NT2/D1 (cell line): Measurements from ENCODE around the gene EMID1.

Experiments
- DNase-seq: peaks from one replicate; pipeline ENCODE4 v3.0.0-alpha.2; 2011; ENCODE audit warnings: low read depth, low spot score
- H3K27me3 ChIP-seq: 2 replicates; pipeline ENCODE4 v1.6.0; 2011; ENCODE audit warnings: mild to moderate bottlenecking; ENCODE audit not compliant: insufficient read length, insufficient read depth
- H3K36me3 ChIP-seq: 2 replicates; pipeline ENCODE4 v1.6.1; 2011; ENCODE audit warnings: mild to moderate bottlenecking, low read length, mixed read lengths; ENCODE audit not compliant: insufficient read depth, insufficient read length
- H3K4me1 ChIP-seq: 2 replicates; pipeline ENCODE4 v1.5.1; 2011; ENCODE audit not compliant: insufficient read depth, insufficient read length
- H3K4me3 ChIP-seq: 2 replicates; pipeline ENCODE4 v1.5.1; 2011; ENCODE audit warnings: low read depth; ENCODE audit not compliant: insufficient read length
- H3K9ac ChIP-seq: 2 replicates; pipeline ENCODE4 v1.6.0; 2011; ENCODE audit warnings: low read depth; ENCODE audit not compliant: insufficient read length
- H3K9me3 ChIP-seq: 2 replicates; pipeline ENCODE4 v1.5.1; 2011; ENCODE audit warnings: mild to moderate bottlenecking, low read length; ENCODE audit not compliant: insufficient read depth
- SUZ12 ChIP-seq: IDR thresholded peaks from 2 replicates; pipeline ENCODE4 v1.6.1; 2011; ENCODE audit not compliant: insufficient read length, insufficient read depth; ENCODE audit errors: extremely low read depth
- YY1 ChIP-seq: IDR thresholded peaks from 2 replicates; pipeline ENCODE4 v1.6.1; 2011; ENCODE audit not compliant: insufficient read length, insufficient read depth
- ZNF274 ChIP-seq: IDR thresholded peaks from 2 replicates; pipeline ENCODE4 v1.6.1; 2011; ENCODE audit warnings: mild to moderate bottlenecking, low read depth, low read length

Gene EMID1

GRCh38 chr22:29291215-29291614, 85.5 kb downstream of the EMID1 start:
- no peak for TF ChIP-seq SUZ12
- TF ChIP-seq ZNF274 = no peak
- no peak for TF ChIP-seq YY1
- Histone ChIP-seq H3K9me3 (no peaks in the 10 kb centered on the region), H3K36me3 (peaks cover 94% of the 10 kb centered on the region), H3K4me3 (no peak overlapping the region), H3K4me1 (no peaks in the 10 kb centered on the region), H3K9ac (no peak overlapping the region), H3K27me3 (no peaks in the 10 kb centered on the region)
- no peak for DNase-seq

- Histone ChIP-seq H3K27me3 (no peaks in the 10 kb centered on the region), H3K36me3 (peaks cover 96% of the 10 kb centered on the region), H3K9me3 (no peaks in the 10 kb centered on the region), H3K9ac (no peak overlapping the region), H3K4me3 (no peak overlapping the region), H3K4me1 (no peaks in the 10 kb centered on the region)
- no peak for DNase-seq
- no peak for TF ChIP-seq ZNF274
- no peak for TF ChIP-seq SUZ12
- TF ChIP-seq YY1 = no peak
Measured at GRCh38 chr22:29292379-29292778, 86.7 kb downstream of the EMID1 start.

- Histone ChIP-seq H3K36me3 (peaks cover 64% of the 10 kb centered on the region), H3K9ac (no peak overlapping the region), H3K4me3 (no peak overlapping the region), H3K9me3 (no peaks in the 10 kb centered on the region), H3K4me1 (no peaks in the 10 kb centered on the region), H3K27me3 (no peaks in the 10 kb centered on the region)
- no peak for DNase-seq
- no peak for TF ChIP-seq ZNF274
- no peak for TF ChIP-seq SUZ12
- TF ChIP-seq YY1 = no peak
Measured at GRCh38 chr22:29298641-29299040, 92.9 kb downstream of the EMID1 start.

- DNase-seq = no peak
- peaks cover 60% of the 10 kb centered on the region for H3K36me3 ChIP-seq
- TF ChIP-seq SUZ12 = no peak
Measured at GRCh38 chr22:29299136-29299900, 93.6 kb downstream of the EMID1 start.

GRCh38 chr22:29300467-29300806, 94.7 kb downstream of the EMID1 start:
- no peaks in the 10 kb centered on the region for H3K27me3 ChIP-seq
- H3K36me3 ChIP-seq = peaks cover 50% of the 10 kb centered on the region
- H3K4me1 ChIP-seq = peaks cover 5% of the 10 kb centered on the region
- H3K9ac ChIP-seq = no peak overlapping the region
- no peak overlapping the region for H3K4me3 ChIP-seq
- H3K9me3 ChIP-seq = no peaks in the 10 kb centered on the region
- DNase-seq = no peak
- TF ChIP-seq ZNF274 (no peak), YY1 (no peak)

More at GRCh38 chr22:29299136-29299900, 93.6 kb downstream of the EMID1 start:
- H3K4me1 ChIP-seq = no peaks in the 10 kb centered on the region
- no peaks in the 10 kb centered on the region for H3K27me3 ChIP-seq
- no peak overlapping the region for H3K4me3 ChIP-seq
- no peaks in the 10 kb centered on the region for H3K9me3 ChIP-seq
- H3K9ac ChIP-seq = no peak overlapping the region

GRCh38 chr22:29300807-29301601, 95.3 kb downstream of the EMID1 start:
- peaks cover 8% of the 10 kb centered on the region for H3K4me1 ChIP-seq
- peaks cover 44% of the 10 kb centered on the region for H3K36me3 ChIP-seq

GRCh38 chr22:29301716-29302401, 96.2 kb downstream of the EMID1 start:
- H3K9ac ChIP-seq = no peak overlapping the region
- H3K4me1 ChIP-seq = peaks cover 8% of the 10 kb centered on the region
- H3K36me3 ChIP-seq = peaks cover 35% of the 10 kb centered on the region
- H3K9me3 ChIP-seq = no peaks in the 10 kb centered on the region
- H3K4me3 ChIP-seq = no peak overlapping the region
- TF ChIP-seq YY1 (no peak), SUZ12 (no peak), ZNF274 (no peak)
- no peak for DNase-seq
- no peaks in the 10 kb centered on the region for H3K27me3 ChIP-seq

More at GRCh38 chr22:29300807-29301601, 95.3 kb downstream of the EMID1 start:
- TF ChIP-seq YY1 (no peak), ZNF274 (no peak)
- Histone ChIP-seq H3K27me3 (no peaks in the 10 kb centered on the region), H3K9ac (no peak overlapping the region), H3K9me3 (no peaks in the 10 kb centered on the region), H3K4me3 (no peak overlapping the region)
- no peak for DNase-seq
